GM23338 (cell line): Measurements from ENCODE around the gene AMZ1. TPM values are rescaled to one million over a fixed set of nuclear protein-coding genes. Genes with fewer than 3 reads are reported as not detected.

Experiments used
- ATAC-seq: fragments of 200-7000 bp; cut with Tn5 transposase; 3 replicates; pipeline ENCODE4 v1.9.1; 2020
- DNase-seq: peaks from one replicate; pipeline ENCODE4 v3.0.0-alpha.2; 2015; ENCODE audit warnings: low spot score
- H2AFZ ChIP-seq: fragments of 200-600 bp; sonication (generic); 2 replicates; pipeline ENCODE4 v1.8.0; 2016; ENCODE audit warnings: antibody characterized with exemption, mild to moderate bottlenecking, moderate library complexity
- H3F3A ChIP-seq: fragments of 200-600 bp; sonication (generic); replicated peaks from 2 replicates; pipeline ENCODE4 v1.8.0; 2017; ENCODE audit warnings: antibody characterized with exemption, mixed run types, low read depth
- H3K27ac ChIP-seq: fragments of 200-600 bp; sonication (generic); 2 replicates; pipeline ENCODE4 v1.6.1; 2016; ENCODE audit warnings: low read depth
- H3K27me3 ChIP-seq: fragments of 200-600 bp; sonication (generic); 2 replicates; pipeline ENCODE4 v1.8.0; 2016; ENCODE audit warnings: mild to moderate bottlenecking, mixed run types, moderate library complexity; ENCODE audit not compliant: insufficient read depth
- H3K36me3 ChIP-seq: fragments of 200-600 bp; sonication (generic); 2 replicates; pipeline ENCODE4 v1.8.0; 2016; ENCODE audit warnings: mild to moderate bottlenecking; ENCODE audit not compliant: insufficient read depth
- H3K4me1 ChIP-seq: fragments of 200-600 bp; sonication (generic); 2 replicates; pipeline ENCODE4 v1.8.0; 2016; ENCODE audit warnings: mild to moderate bottlenecking, moderate library complexity; ENCODE audit not compliant: insufficient read depth
- H3K4me2 ChIP-seq: fragments of 200-600 bp; sonication (generic); 2 replicates; pipeline ENCODE4 v1.7.1; 2017; ENCODE audit warnings: mixed run types
- H3K4me3 ChIP-seq: fragments of 200-600 bp; sonication (generic); 2 replicates; pipeline ENCODE4 v1.6.1; 2016; ENCODE audit warnings: mixed run types
- H3K79me2 ChIP-seq: fragments of 200-600 bp; sonication (generic); replicated peaks from 2 replicates; pipeline ENCODE4 v1.8.0; 2017; ENCODE audit warnings: mild to moderate bottlenecking; ENCODE audit not compliant: insufficient read depth
- H3K9me2 ChIP-seq: fragments of 200-600 bp; sonication (generic); 2 replicates; pipeline ENCODE4 v1.8.0; 2017; ENCODE audit not compliant: insufficient read depth
- H4K20me1 ChIP-seq: fragments of 200-600 bp; sonication (generic); replicated peaks from 2 replicates; pipeline ENCODE4 v1.8.0; 2017; ENCODE audit warnings: mild to moderate bottlenecking; ENCODE audit not compliant: insufficient read depth
- H3K27ac Mint-ChIP-seq: 2 replicates; pipeline ENCODE4 v1.8.0; 2020; ENCODE audit warnings: inconsistent platforms, mild to moderate bottlenecking, moderate library complexity, mixed read lengths
- H3K27me3 Mint-ChIP-seq: 3 replicates; pipeline ENCODE4 v1.8.0; 2022; ENCODE audit warnings: low read depth, mild to moderate bottlenecking, moderate library complexity, mixed read lengths, inconsistent platforms; ENCODE audit not compliant: insufficient read depth, poor library complexity
- H3K36me3 Mint-ChIP-seq: 3 replicates; pipeline ENCODE4 v1.8.0; 2021; ENCODE audit warnings: low read depth, mild to moderate bottlenecking, inconsistent platforms, moderate library complexity, mixed read lengths
- H3K4me1 Mint-ChIP-seq: 3 replicates; pipeline ENCODE4 v1.8.0; 2020; ENCODE audit warnings: mild to moderate bottlenecking, inconsistent platforms, mixed read lengths
- H3K4me3 Mint-ChIP-seq: 3 replicates; pipeline ENCODE4 v1.8.0; 2021; ENCODE audit warnings: moderate library complexity, mild to moderate bottlenecking, inconsistent platforms, mixed read lengths
- H3K9me3 Mint-ChIP-seq: 3 replicates; pipeline ENCODE4 v1.8.0; 2020; ENCODE audit warnings: moderate library complexity, mild to moderate bottlenecking, inconsistent platforms, mixed read lengths
- EZH2 ChIP-seq: fragments of 200-600 bp; sonication (generic); IDR thresholded peaks from one replicate; pipeline ENCODE4 v1.8.0; 2017; ENCODE audit warnings: antibody characterized with exemption, mild to moderate bottlenecking, low read depth; ENCODE audit not compliant: unreplicated experiment
- STAT1 ChIP-seq: IDR thresholded peaks from one replicate; pipeline ENCODE4 v1.6.1; 2016; ENCODE audit warnings: antibody characterized with exemption; ENCODE audit not compliant: unreplicated experiment
- polyA plus RNA-seq: library from polyadenylated mRNA; unstranded; fragments of >200 nt; fragmentation: Nextera tagmentation; extraction: Ambion mirVana; gene quantifications from 2 replicates; pipeline ENCODE4 v1.2.1, GENCODE V29; 2016
- total RNA-seq: library from RNA; depleted of rRNA; stranded (reverse); fragments of >200 nt; shearing (Covaris generic); gene quantifications from 2 replicates; pipeline ENCODE4 v1.2.3, GENCODE V29; 2014
- TF ChIP-seq, protein P1 (sequence below): fragments of 250-450 bp; sonication (Bioruptor Pico); IDR thresholded peaks from 2 replicates; pipeline ENCODE4 v1.5.0; 2020; ENCODE audit warnings: mild to moderate bottlenecking, moderate library complexity
- TF ChIP-seq, protein P2 (sequence below): IDR thresholded peaks from 2 replicates; pipeline ENCODE4 v1.6.1; 2016; ENCODE audit warnings: antibody characterized with exemption

The AMZ1 gene
- total and polyA plus RNA-seq, 2 experiments from 2014 or later = 0.73 to 4.5 TPM

DNA sequence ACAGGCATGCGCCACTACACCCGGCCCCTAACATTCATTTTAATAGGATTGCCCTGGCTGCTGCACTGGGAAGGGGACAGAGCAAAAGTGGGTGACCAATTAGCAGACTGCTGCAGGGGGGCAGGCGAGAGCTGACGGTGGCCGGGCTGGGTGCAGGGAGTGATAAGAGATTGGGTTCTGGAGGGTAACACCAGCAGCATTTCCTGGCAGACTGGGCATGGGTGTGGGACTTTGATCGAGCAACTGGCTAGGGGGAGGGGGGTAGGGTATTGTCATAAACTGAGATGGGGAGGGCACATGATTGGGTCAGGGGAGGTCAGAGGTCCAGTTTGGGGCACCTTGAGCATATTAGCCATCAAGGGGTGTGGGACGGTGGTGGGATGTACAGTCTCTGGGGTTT, 20.2 kb upstream of the AMZ1 start (continued):
- TF ChIP-seq, protein P1, sequence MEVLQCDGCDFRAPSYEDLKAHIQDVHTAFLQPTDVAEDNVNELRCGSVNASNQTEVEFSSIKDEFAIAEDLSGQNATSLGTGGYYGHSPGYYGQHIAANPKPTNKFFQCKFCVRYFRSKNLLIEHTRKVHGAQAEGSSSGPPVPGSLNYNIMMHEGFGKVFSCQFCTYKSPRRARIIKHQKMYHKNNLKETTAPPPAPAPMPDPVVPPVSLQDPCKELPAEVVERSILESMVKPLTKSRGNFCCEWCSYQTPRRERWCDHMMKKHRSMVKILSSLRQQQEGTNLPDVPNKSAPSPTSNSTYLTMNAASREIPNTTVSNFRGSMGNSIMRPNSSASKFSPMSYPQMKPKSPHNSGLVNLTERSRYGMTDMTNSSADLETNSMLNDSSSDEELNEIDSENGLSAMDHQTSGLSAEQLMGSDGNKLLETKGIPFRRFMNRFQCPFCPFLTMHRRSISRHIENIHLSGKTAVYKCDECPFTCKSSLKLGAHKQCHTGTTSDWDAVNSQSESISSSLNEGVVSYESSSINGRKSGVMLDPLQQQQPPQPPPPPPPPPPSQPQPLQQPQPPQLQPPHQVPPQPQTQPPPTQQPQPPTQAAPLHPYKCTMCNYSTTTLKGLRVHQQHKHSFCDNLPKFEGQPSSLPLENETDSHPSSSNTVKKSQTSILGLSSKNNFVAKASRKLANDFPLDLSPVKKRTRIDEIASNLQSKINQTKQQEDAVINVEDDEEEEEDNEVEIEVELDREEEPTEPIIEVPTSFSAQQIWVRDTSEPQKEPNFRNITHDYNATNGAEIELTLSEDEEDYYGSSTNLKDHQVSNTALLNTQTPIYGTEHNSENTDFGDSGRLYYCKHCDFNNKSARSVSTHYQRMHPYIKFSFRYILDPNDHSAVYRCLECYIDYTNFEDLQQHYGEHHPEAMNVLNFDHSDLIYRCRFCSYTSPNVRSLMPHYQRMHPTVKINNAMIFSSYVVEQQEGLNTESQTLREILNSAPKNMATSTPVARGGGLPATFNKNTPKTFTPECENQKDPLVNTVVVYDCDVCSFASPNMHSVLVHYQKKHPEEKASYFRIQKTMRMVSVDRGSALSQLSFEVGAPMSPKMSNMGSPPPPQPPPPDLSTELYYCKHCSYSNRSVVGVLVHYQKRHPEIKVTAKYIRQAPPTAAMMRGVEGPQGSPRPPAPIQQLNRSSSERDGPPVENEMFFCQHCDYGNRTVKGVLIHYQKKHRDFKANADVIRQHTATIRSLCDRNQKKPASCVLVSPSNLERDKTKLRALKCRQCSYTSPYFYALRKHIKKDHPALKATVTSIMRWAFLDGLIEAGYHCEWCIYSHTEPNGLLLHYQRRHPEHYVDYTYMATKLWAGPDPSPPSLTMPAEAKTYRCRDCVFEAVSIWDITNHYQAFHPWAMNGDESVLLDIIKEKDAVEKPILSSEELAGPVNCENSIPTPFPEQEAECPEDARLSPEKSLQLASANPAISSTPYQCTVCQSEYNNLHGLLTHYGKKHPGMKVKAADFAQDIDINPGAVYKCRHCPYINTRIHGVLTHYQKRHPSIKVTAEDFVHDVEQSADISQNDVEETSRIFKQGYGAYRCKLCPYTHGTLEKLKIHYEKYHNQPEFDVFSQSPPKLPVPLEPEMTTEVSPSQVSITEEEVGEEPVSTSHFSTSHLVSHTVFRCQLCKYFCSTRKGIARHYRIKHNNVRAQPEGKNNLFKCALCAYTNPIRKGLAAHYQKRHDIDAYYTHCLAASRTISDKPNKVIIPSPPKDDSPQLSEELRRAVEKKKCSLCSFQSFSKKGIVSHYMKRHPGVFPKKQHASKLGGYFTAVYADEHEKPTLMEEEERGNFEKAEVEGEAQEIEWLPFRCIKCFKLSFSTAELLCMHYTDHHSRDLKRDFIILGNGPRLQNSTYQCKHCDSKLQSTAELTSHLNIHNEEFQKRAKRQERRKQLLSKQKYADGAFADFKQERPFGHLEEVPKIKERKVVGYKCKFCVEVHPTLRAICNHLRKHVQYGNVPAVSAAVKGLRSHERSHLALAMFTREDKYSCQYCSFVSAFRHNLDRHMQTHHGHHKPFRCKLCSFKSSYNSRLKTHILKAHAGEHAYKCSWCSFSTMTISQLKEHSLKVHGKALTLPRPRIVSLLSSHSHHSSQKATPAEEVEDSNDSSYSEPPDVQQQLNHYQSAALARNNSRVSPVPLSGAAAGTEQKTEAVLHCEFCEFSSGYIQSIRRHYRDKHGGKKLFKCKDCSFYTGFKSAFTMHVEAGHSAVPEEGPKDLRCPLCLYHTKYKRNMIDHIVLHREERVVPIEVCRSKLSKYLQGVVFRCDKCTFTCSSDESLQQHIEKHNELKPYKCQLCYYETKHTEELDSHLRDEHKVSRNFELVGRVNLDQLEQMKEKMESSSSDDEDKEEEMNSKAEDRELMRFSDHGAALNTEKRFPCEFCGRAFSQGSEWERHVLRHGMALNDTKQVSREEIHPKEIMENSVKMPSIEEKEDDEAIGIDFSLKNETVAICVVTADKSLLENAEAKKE (CRISPR knock-in tag) = no peak

DNA sequence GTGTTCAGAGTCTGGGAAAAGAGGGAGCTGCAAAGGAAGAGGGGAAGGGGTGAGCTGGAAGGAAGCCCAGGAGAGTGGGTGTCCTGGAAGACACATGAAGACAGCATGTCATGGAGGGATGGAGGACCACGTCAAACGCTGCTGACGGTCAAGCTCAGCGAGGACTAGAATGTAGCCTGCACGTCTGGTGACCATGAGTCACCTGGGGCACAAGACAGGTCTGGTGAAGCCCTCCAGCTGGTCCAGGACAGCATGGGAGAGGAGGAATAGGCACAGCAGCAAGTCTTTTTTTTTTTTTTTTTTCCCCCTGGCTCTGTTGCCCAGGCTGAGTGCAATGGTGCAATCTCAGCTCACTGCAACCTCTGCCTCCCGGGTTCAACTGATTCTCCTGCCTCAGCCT, 19.6 kb upstream of the AMZ1 start:
- H3K27ac Mint-ChIP-seq = no peak overlapping the region
- no peaks in the 10 kb centered on the region for H3K79me2 ChIP-seq
- TF ChIP-seq EZH2 (no peak), STAT1 (no peak)
- TF ChIP-seq, protein P2, sequence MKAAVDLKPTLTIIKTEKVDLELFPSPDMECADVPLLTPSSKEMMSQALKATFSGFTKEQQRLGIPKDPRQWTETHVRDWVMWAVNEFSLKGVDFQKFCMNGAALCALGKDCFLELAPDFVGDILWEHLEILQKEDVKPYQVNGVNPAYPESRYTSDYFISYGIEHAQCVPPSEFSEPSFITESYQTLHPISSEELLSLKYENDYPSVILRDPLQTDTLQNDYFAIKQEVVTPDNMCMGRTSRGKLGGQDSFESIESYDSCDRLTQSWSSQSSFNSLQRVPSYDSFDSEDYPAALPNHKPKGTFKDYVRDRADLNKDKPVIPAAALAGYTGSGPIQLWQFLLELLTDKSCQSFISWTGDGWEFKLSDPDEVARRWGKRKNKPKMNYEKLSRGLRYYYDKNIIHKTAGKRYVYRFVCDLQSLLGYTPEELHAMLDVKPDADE = no peak
- TF ChIP-seq, protein P1 (CRISPR knock-in tag) = no peak

More for the DNA sequence above, 19.6 kb upstream of the AMZ1 start:
- no peak overlapping the region for H2AFZ ChIP-seq
- no peaks in the 10 kb centered on the region for H3K27me3 ChIP-seq
- H3K4me3 ChIP-seq = no peak overlapping the region
- H3K4me1 ChIP-seq = no peaks in the 10 kb centered on the region; the same call in 1 of the 2 replicates
- no peaks in the 10 kb centered on the region for H3F3A ChIP-seq
- no peak for DNase-seq
- no peaks in the 10 kb centered on the region for H3K9me2 ChIP-seq
- no peak overlapping the region for H3K4me2 ChIP-seq
- Mint-ChIP-seq H3K4me3 (no peak overlapping the region), H3K9me3 (peaks cover 4% of the 10 kb centered on the region; the same call in 1 of the 3 replicates), H3K36me3 (no peaks in the 10 kb centered on the region; the same call in 2 of the 3 replicates), H3K4me1 (peaks cover 9% of the 10 kb centered on the region), H3K27me3 (peaks cover 23% of the 10 kb centered on the region)
- H3K27ac ChIP-seq = no peak overlapping the region
- no peaks in the 10 kb centered on the region for H4K20me1 ChIP-seq
- no peak for ATAC-seq
- no peaks in the 10 kb centered on the region for H3K36me3 ChIP-seq
